Activated T-helper 9 cell treated with anti-CD3 and anti-CD28 coated beads, Interleukin-2, amount 50 U/mL, for 16 hours (primary cell): Measurements from ENCODE around the gene ALKBH5.

ENCODE experiments used
- DNase-seq: peaks from one replicate; pipeline ENCODE4 v3.0.0-alpha.2; 2020; ENCODE audit warnings: low read depth

ALKBH5 gene

DNA sequence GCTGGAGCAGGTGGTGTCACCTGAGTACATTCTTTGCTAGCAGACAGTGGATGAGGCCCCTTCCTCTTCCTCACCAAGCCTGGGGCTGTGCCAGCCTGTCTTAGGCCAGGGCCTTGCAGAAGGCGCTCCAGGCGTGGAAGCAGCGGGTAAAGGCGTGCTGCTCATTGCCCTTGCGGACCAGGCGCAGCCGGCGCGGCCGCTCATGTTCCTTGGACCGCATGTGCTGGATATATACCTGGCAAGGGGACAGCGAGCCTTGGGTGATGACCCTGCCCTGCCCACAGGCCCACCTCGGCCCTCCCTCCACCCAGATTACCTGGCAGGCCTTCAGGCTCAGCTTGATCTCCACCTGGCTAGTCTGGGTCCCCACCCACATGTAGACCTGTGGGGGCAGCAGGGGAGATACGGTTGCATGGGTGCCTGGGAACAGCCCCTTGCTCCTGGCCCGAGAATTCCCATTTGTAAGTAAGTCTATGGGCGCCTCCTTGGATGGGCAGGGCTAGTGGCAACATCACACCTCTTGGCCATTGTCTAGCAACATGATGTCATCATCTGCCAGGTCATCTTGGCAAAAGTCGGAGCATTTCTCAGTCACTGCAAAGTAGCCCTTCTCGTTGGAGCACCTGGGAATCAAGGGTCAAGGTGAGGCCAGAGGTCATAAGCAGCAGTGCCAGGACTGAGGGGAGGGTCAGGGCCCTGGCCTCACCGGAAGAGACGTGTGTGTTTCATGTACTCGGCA is 61.6 kb downstream of the ALKBH5 start:
- DNase-seq: no peak

DNA sequence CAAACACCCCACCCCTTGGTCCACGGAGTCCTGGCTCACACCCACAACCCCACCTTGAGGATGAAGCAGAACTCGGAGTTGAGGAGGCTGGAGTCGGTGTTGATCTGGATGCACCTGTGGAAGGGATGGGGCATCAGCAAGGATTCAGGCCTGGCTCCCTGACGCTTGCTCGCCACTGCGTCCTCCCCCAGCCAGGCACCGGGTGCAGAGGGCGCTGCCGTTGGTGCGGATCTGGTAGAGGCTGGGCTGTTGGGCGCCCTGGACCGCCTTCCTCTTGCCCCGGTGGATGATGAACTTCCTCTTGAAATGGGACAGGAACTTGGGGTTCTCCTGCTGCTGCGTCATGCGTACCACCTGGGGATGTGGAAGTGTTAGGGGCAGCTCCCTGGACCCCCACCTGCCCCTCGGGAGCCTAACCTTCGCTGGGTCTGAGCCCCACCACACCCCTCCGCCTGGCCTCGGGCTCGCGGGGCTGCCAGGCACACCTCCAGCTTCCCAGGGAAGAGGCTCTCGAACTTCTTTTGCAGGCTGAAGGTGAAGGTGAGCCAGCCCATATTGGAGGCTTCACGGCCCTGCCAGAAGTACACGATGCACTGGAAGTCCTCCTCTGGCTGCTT is 62.6 kb downstream of the ALKBH5 start:
- DNase-seq: no peak

DNA sequence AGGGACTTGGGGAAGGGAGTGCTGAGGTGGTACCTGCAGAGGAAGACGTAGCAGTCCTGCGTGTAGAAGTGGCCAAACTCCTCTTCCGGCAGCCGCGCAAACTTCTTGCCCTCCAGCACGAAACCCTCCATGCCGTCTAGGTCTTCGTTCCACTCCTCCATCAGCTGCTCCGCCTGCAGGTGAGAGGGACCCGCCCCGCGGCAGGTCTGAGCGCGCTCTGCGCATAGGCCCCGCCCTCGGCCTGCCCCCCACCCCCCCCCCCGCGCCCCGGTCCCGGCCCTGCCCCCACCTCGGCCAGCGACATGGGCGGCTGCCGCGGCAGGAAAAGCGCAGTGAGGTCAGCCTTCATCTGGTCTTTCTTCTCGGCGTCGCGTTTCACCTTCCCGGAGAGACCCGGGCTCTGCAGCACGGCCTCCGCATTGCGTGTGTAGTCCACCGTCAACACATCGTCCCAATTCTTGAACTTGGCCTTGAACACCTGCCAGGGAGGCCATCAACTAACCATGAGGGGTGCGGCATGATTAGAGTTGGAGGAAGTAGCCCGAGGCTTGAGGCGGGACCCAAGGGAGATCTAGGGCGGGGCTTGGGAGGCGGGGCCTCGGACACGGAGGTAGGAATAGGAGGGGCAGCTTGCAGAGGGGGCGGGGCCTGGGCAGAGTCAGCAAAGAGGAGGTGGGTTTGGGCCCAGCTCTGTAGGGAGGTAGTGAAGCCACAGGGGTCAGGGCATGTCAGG is 63.4 kb downstream of the ALKBH5 start:
- no peak for DNase-seq

DNA sequence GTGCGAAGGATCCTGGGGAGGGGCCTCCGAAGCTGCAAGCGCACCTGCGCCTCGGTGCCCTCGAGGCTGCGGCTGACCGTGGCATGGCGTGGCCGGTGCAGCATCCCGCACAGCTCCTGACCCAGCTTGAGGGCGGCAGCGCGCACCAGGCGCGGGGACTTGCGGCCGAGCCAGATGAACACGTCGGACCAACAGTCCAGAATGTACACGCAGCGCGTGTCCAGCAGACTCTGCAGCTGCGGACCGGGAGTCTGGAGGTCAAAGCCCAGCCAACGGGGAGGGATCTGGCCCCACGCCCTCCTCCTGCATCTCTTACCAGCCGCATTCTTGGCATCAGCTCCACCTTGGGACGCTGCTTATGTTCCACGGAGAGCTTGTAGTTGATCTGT is 64.0 kb downstream of the ALKBH5 start:
- DNase-seq: no peak

DNA sequence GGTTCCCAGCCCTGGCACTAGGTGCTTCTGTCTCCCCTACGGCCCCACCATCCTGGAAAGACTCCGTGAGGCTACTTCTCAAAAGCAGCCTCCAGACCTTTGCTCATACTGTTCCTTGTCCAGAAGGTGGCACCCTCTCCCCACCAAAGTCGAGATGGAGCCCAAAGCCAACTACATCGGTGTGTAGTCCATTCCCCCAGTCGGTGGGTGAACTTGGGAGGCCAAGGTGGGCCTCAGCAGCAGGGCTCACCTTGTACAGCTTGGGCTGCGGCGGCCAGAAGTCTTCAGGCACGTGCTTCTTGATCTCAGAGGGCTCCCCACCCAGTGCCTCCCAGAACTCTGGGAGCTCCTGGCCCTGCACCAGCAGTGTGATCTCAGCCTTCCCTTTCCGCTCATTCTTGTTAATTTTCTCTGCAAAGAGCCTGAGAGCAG is 64.7 kb downstream of the ALKBH5 start:
- peak; percentile 31 for DNase-seq

DNA sequence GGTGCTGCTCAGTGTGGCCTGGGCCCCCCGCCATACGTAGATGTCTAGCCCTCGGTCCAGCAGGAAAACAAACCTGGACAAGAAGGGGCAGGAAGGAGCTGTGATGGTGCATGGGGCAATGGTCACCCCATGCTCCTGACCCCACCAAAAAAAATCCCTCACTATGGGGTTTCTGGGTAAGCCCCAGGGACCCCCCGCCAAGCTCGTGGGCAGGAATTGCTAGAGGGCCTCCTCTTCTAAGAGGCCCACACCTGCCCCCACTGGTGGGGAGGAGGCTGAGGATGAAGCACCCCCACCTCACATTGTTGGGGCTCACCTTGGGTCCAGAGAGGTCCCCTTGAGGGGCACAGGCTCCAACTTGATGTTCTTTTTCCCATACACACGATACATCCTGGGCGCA is 65.2 kb downstream of the ALKBH5 start:
- DNase-seq: no peak

DNA sequence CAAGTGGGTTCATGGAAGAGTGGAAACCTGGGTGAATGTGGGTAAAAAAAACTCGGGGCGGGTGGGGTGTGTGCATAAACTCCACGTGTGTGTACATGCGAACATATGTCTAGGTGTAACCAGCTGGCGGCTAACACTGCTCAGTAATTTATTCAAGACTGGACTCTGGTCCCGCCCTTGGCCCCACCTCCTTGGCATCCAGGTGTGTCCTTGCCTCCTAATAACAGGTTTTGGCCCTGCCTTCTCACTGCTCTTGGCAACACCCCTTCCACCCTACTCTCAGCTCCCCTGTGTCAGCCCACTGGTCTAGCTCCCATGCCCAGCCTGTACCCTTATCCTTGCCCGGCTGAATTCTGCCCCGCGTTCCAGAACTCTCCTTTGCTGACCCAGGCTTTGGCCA is 66.6 kb downstream of the ALKBH5 start:
- no peak for DNase-seq

DNA sequence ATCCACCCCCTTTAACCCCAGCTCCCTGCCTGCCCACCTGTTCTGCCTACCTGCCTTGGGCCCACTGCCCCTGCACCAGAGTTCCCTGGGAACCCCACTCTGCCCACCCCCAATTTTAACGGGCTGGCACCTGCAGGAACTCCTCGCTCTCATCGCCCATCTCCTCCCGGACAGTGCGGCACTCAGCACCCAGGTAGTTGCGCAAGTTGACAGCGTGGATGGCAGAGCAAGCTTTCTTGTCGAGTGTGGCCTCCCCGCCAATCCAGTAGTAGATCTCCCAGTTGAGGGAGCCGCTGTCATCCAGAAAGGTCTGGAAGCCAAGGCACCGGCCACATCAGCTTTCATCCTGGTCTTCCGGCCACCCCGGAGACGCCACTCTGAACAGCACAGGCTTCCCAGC is 67.1 kb downstream of the ALKBH5 start:
- DNase-seq: no peak

DNA sequence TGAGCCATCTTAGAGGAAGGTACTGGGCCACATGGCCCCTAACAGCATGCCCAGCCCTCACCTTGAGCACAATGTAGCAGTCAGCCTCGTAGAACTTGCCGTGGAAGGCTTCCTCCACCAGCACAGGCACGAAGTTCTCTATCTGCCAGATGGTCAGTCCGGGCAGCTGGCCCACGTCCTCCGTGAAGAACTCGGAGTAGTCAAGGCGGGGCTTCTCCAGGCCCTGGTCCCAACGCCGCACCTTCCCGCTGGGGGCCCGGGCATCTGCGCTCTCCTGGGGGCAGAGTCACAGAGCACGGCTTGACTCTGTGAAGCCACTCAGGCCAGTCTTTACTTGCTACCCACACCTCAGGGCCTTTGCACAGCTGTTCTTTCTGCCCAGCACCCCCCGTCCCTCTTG is 67.6 kb downstream of the ALKBH5 start:
- no peak for DNase-seq

DNA sequence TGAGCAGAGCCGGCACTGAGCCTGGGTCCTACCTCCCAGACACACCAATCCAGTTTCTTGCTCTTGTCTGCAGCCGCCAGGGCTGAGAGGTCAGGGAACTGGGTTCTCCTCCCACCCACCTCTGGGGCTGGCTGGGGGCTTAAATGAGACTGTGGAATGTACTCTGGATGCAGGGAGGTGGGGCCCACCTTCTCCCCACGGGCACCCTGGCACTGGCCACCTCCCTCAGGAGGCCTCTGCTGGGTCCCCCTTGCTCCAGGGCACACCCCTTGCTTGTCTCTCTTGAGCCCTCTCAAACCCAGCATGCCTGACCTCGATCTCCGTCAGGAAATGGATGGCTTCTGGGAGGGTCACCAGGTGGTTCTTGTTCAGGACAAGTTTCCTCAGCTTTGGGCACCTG is 68.5 kb downstream of the ALKBH5 start:
- DNase-seq: no peak

DNA sequence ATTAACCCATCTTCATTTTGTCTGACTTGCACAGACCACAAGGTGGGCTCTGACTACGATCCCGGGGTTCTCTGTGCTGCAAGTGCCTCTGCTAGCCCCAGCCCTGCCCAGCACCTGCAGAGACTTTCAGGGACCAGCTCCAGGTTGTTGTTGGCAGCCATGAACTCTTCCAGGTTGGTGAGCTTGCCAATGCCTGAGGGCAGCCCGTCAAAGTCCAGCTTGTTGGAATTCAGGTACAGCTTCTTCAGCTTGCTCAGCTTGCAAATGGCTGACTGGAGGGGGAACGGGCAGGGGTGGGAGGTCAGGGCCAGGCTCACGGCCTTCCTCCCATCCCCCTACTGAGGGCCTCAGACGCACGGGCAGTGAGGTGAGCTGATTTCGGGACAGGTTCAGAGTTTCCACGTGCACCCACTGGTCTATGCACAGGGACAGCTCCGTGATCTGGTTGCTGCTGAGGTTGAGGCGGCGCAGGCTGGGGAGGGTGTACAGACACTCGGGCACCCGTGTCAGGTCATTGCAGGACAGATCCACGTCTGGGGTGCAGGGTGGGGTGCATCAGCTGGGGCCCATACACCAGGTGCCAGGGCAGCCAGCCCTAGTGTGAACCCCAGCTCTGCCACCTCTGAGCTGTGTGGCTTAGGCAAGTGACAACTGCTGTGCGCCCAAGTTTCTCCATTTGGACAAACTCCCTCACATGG is 69.7 kb downstream of the ALKBH5 start:
- no peak for DNase-seq

DNA sequence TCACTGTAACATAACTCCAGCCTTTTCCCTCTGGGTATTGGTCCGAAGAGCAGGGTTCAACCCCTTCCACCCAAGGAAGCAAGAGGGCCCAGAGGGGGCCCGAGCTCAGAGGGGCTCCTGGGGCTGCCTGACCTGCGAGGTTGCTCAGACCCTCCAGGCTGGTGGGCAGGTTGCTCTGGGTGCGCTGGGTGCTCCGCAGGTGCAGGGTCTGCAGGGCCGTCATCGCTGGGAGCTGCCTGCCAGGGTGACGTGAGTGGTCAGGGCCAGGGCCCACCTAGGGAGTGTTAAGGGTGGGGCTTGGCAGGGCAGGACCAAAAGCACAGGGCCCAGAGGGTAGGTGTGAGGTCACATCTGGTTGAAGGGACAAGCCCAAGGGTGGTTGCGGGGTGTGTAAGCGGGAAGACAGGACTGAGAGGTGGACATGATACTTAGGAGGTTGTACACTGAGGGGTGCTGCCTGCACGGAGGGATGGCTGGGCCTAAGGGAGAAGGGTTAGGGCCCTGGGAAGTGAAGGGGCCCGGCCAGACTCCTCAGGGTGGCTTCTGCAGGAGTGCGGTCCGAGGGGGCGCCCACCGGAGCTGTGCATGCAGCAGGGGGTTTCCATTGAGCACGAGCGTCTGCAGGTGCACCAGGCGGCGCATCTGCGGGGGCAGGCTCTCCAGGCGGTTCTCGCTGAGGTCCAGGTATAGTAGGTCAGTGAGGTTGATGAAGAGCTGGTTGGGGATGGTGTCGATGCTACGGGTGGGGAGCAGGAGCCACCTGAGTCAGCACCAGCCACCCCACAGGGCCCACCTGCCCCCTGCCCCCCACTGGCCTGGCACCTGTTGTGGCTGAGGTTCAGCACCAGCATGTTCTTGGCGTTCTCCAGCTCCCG is 70.6 kb downstream of the ALKBH5 start:
- DNase-seq: no peak

DNA sequence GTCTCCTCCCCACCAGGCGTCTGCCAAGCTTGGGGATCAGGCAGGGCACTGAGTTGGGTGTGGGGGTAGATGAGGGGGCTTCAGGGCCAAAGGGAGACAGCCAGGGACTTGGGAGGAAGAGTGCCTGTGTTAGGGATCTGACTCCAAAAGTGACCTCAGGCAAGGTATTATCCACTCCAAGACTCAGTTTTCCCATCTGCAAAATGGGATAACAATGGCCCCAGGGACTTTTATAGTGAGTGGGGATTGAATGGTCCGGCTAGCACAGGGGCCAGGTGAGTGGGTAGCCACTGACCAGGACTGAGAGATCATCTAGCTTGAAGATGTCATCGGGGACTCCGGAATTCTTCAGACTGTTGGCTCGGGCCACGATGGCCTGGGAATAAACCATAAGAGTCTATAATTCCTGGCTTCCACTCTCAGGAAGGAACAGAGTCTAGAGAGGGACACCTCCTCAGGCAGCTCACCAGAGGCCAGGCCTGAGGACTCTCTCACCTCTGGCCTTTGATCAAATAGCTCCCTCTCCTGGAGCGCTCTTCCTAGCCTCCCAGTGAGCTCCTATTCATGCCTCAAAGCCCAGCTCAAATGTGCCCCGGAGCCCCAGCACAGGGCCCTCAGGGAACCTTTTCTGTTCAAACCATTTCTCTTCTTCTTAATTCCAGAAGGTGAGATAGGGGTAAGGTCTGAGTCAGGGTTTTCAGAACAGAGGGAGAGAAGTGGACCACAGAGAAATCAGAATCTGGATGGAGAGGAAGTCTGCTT is 71.4 kb downstream of the ALKBH5 start:
- no peak for DNase-seq

DNA sequence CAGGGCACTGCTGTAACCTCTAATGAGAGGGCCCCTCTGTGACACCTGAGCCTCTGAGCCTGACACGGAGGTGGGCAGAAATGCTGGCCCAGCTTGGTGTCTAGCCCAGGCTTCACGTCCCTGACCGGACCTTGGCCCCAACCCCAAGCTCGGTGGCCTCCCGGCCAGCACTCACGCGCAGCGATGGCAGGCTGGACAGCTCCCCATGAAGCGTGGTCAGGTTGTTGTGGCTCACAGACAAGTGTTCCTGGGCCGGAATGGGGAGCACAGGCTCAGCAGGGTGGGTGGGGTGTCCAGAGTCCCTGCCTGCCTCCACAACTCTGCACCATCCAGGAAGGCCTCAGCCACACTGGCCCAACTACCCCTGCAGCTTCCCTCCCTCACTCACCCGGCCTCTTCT is 72.7 kb downstream of the ALKBH5 start:
- DNase-seq: no peak

DNA sequence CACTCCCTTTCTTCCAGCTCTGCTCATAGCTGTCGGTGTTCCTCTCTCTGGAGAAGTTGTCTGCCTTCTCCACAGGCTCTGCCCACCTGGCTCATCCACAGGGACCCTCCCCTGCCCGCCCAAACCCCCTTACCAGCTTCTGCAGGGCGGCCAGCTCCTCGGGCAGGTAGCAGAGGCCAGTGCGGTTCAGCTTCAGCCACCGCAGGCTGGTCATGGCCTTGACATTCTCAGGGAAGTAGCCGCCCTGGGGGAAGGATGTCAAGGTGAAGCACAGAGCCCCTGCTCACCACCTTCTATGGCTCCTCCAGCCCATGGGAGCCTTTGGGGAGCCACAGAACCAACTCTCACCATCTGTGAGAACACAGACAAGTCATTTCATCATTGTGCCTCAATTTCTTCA is 73.1 kb downstream of the ALKBH5 start:
- DNase-seq: no peak

DNA sequence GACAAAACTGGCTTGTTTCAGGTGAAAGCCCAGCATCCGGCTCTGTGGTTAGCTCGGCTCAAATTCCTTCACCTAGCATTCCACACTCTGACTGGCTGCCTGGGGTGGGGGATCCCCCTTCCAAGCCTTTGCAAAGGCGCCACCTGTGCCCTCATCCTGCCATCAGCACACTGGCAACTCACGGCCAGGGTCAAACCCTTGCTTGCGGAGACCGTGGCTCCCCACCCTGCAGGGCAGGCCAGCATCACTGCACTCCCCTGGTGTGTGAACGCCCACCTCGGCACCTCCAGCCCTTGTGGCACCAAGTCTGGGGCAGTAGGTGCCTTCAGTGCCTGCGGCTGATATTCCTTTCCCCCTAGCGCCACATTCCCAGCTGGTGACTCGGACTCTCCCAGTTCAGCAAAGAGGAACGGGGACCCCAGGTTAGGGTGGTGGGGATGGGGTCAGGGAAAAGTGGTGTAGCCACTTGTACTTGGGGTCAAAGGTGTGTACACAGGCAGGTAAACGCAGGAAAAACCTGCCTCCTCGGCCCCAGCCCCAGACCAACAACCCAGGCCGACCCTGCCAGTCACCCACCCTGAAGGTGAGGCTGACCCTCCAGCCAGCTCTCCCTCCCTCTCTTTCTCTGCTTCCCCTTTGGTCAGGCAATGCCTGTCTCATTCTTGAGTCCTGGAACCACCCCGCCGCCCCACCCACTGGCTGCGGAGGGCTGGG is 73.8 kb downstream of the ALKBH5 start:
- DNase-seq: no peak

DNA sequence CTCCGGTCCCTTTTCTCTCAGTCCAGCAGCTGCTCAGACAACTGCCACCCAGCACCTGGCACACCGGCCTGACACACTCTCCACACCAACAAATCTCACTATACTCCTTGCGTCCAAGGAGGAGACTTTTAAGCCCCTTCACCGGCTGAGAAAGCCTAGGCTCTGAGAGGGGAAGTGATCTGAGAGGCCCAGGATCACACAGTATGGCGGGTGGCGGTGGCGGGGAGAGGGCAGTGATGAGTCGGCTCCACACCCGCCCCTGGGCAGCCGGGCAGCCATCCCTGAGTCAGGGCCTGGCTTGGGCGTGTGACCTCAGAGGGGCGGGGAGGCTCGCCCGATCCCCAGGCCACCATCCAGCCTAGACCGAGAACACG is 74.3 kb downstream of the ALKBH5 start:
- peak; percentile 32 for DNase-seq

DNA sequence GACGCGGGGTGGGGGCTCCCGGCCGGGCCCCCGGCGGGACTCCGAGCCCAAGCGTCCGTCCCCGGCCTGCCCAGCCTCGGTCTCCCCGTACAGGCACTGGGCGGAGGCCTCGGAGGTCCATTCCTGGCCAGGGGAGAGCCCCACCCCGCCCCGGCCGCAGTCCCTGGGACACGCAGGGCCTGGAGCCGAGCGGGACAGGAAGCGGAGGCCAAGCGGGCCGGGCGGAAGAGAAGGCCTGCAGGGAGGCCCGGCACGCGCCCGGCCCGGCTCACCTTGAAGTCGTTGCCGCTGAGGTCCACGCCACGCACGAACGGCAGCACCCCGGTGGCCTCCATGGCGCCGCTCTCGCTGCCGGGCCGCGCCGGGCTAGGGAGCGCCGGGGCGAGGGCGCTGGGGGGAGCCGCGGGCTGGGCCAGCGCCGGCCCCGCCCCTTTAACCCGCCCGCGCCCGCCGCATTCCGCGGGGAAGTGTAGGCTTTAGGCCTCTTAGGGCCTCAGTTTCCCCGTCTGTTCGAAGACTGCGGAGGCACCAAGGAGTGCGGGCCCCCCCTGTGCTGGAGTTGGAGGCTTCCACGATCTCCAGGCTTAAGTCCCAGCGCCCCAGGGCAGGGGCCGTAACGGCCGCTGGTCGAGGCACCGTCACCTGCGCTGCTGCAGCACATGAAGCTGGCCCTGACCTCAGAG is 74.9 kb downstream of the ALKBH5 start, which contains the start of gene FLII:
FLII (minus strand) TSS at position 383 of the 683 bp plus-strand sequence; CDS start at position 335, 48 bp downstream.
- peak; percentile 50 for DNase-seq
